ENCODE data around the gene PSME3IP1.

Gene PSME3IP1

GRCh38 chr16:57102888-57103851, 82.7 kb downstream of the PSME3IP1 start:
- Mint-ChIP-seq H3K9me3 (no peaks in the 10 kb centered on the region), H3K4me3 (no peak overlapping the region), H3K27me3 (no peaks in the 10 kb centered on the region), H3K36me3 (ENCODE audit: low read depth) (no peaks in the 10 kb centered on the region), H3K4me1 (peaks cover 11% of the 10 kb centered on the region), H3K27ac (no peak overlapping the region)
- no peak for ATAC-seq
- no peak for DNase-seq
